ENCODE results near the gene NLGN4X.

DNA sequence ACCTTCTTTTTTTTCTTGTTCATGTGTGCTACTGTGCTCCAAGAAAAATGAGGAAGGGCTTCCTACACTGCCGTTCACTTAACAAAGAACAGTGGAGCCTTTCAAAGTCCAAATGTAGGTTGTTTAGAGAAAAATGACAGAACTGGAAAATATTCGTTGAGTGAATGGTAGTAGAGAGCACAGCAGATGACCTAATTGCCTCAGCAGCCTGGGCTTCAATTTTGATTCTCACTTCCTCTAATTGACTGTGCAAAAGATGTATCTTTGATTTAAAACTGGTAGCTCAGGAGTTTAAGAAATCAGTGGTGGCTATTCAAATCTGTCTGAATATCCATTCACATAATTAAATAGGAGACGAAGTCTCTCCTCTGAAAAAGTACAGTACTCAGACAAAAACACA, 5.2 kb downstream of the NLGN4X start:
- TF ChIP-seq, protein P1, sequence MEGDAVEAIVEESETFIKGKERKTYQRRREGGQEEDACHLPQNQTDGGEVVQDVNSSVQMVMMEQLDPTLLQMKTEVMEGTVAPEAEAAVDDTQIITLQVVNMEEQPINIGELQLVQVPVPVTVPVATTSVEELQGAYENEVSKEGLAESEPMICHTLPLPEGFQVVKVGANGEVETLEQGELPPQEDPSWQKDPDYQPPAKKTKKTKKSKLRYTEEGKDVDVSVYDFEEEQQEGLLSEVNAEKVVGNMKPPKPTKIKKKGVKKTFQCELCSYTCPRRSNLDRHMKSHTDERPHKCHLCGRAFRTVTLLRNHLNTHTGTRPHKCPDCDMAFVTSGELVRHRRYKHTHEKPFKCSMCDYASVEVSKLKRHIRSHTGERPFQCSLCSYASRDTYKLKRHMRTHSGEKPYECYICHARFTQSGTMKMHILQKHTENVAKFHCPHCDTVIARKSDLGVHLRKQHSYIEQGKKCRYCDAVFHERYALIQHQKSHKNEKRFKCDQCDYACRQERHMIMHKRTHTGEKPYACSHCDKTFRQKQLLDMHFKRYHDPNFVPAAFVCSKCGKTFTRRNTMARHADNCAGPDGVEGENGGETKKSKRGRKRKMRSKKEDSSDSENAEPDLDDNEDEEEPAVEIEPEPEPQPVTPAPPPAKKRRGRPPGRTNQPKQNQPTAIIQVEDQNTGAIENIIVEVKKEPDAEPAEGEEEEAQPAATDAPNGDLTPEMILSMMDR (IDR thresholded peaks at IDR 0.05) = no peak
- TF ChIP-seq EP300 (IDR thresholded peaks at IDR 0.05) = no peak
